GM19438 (cell line): ENCODE results near the gene CHST15.
"Not testable (repeated sequence)": the region's sequence is repeated elsewhere in the genome, so short reads cannot be mapped to it uniquely, and the experiment has no call there.

ENCODE experiments used
- ATAC-seq: cut with Tn5 transposase; IDR thresholded peaks from one replicate; pipeline ENCODE4 v1.9.1; 2021; ENCODE audit warnings: low read depth; ENCODE audit not compliant: unreplicated experiment

The CHST15 gene

GRCh38 chr10:124048371-124049290 lies 44.8 kb downstream of the CHST15 start:
- ATAC-seq: no peak

GRCh38 chr10:124047427-124048152 lies 45.8 kb downstream of the CHST15 start:
- ATAC-seq: no peak

GRCh38 chr10:124045801-124046355 lies 47.5 kb downstream of the CHST15 start:
- ATAC-seq: no peak

- no peak for ATAC-seq
Measured at GRCh38 chr10:124045276-124045675, 48.1 kb downstream of the CHST15 start.

GRCh38 chr10:124044143-124044862 lies 49.1 kb downstream of the CHST15 start:
- ATAC-seq: no peak

- peak; percentile 84 for ATAC-seq
Measured at GRCh38 chr10:124043310-124044142, 49.9 kb downstream of the CHST15 start.

GRCh38 chr10:124042656-124043309 lies 50.6 kb downstream of the CHST15 start:
- no peak for ATAC-seq

GRCh38 chr10:124041675-124042445 lies 51.5 kb downstream of the CHST15 start:
- ATAC-seq: no peak

GRCh38 chr10:124040451-124041188 lies 52.8 kb downstream of the CHST15 start:
- no peak for ATAC-seq

- no peak for ATAC-seq
Measured at GRCh38 chr10:124039483-124040013, 53.9 kb downstream of the CHST15 start.

GRCh38 chr10:124037784-124038183 lies 55.6 kb downstream of the CHST15 start:
- no peak for ATAC-seq

GRCh38 chr10:124037286-124037685 lies 56.1 kb downstream of the CHST15 start:
- ATAC-seq: no peak

GRCh38 chr10:124036746-124037145 lies 56.7 kb downstream of the CHST15 start:
- ATAC-seq: no peak

GRCh38 chr10:124035928-124036558 lies 57.4 kb downstream of the CHST15 start:
- peak; percentile 100 for ATAC-seq

GRCh38 chr10:124035306-124035927 lies 58.0 kb downstream of the CHST15 start:
- no peak for ATAC-seq

GRCh38 chr10:124034576-124035305 lies 58.7 kb downstream of the CHST15 start:
- ATAC-seq: not testable (repeated sequence)
